ENCODE results near the gene CEP85L.

The CEP85L gene

DNA sequence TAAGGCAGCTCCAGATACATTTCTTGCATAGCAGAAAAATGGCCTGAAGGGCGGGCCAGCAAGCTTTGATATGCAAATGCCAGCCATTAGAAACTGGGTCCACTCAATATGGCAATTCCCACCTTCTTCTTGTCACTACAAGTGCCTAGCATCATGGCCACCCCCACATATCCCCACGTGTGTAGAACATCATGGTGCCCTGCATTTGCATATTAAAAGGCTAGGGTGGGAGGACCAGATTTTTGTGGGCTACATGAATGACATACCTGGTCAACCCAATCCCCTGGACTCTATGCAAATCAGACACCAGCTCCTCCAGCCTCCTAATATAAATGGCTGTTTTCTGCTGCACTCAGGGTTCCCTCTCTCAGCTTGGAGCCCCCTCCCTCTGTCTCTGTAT lies 71.6 kb downstream of the CEP85L start:
- DNase-seq (ENCODE audit: low read depth): no peak

DNA sequence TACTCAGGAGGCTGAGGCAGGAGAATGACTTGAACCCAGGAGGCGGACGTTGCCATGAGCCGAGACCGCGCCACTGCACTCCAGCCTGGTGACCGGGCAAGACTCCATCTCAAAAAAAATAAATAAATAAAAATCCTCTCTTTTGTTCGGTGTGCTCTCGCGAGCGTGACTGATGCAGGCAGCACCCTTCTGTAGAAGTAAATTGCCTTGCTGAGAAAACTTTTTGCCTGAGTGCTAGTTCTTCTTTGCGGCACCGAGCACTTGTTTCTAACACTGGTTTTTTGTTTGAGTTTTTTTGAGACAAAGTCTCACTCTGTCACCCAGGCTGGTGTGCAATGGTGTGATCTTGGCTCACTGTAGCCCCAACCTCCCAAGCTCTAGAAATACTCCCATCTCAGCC lies 72.8 kb downstream of the CEP85L start:
- DNase-seq (ENCODE audit: low read depth): no peak

DNA sequence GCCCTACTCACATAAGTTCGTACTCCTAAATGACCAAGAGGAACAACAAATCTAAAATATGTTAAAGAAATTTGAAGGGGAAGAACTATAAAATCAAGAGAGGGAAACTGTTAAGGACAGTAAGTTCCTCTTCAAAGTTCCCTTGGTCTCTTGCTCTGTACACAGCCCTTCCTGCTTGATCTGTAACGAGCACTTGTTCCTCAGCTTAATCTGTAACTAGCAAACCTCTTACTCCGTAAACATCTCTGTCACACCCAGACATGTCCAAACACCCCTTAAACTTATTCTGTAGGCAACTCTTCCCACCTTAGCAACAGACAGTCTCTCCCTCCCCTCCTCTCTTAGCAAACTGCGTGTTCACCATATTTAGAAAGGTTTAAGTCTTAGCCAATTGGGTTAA lies 73.4 kb downstream of the CEP85L start:
- DNase-seq (ENCODE audit: low read depth): no peak

DNA sequence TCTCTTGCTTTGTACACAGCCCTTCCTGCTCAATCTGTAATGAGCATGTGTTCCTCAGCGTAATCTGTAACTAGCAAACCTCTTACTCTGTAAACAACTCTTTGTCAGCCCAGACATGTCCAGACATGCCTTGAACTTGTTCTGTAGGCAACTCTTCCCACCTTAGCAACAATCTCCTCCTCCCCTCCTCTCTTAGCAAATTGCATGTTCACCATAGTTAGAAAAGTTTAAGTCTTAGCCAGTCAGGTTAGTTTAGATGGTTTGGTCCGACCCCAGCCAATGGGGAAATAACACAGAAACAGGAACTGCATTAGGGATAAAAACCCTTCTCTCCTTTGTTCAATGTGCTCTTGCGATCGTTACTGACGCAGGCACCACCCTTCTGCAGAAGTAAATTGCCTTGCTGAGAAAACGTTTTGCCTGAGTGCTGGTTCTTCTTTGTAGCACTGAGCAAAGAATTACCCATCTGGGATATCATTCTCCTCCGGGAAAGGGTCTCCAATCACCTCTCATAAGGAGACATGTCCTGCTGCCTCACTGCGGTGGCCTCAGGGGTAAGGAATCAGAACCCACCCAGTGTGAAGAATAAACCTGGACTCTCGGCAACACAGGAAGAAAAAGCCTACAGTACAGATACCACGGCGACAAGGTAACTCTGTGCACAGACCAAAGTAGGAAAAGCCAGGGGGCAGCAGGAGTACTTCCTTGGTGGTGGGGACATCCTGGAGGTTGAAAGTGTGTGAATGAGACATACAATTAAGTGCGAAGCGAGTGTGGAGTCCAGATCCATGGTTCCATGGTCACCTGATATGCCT lies 77.1 kb downstream of the CEP85L start:
- no peak for DNase-seq (ENCODE audit: low read depth)

DNA sequence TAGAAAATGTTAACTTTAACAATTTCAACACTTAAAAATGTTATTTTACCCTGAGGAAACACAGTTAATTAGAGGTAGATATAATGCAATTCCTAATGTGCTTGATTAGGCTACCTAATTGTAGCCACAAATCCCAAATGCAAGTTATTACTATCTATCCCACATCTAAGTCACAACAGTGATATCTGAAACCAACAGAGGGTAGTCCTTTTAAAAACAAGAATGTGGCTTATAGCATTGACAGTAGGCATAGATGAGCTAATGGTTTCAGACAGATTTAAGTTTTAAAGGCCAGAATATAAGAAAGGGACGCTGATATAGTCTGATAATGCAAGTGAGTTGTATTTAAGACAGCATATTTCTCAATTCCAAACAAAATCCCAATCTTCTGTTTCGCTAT lies 80.3 kb downstream of the CEP85L start:
- no peak for DNase-seq (ENCODE audit: low read depth)

DNA sequence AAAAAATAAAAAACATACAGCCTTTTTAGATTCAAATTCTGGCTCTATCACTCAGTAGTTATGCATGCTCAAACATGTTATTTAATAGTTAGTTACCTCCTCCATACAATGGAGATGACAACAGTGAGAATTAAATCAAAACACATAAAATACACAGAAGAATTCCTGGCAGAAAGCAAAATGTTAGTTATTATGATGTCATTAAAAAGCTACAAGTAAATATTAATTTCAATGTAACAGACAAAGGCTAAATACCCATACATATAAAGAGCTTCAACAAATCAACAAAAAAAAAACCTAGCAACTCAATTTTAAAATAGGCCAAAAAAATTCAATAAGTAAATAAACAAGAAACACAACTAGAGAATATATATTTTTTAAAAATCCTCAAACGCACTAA lies 81.9 kb downstream of the CEP85L start:
- no peak for DNase-seq (ENCODE audit: low read depth)

DNA sequence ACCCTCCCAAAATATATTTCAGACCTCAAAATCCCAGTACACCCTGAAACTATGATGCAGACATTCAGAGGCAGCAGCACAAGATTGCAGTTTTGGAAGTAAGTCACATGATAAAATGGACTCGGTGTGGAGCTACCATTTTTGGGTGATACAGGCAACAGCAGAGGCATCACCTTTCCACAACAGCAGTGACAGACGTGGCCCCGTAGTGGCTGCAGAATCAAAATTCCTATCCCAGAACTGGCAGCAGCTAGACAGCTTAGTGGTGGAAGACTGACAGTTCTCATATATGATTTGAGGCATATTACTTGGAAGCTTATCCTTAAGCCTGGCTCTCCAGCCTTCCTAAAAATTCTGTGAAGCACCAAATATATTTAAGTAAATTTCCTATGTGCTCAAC lies 83.4 kb downstream of the CEP85L start:
- no peak for DNase-seq (ENCODE audit: low read depth)

DNA sequence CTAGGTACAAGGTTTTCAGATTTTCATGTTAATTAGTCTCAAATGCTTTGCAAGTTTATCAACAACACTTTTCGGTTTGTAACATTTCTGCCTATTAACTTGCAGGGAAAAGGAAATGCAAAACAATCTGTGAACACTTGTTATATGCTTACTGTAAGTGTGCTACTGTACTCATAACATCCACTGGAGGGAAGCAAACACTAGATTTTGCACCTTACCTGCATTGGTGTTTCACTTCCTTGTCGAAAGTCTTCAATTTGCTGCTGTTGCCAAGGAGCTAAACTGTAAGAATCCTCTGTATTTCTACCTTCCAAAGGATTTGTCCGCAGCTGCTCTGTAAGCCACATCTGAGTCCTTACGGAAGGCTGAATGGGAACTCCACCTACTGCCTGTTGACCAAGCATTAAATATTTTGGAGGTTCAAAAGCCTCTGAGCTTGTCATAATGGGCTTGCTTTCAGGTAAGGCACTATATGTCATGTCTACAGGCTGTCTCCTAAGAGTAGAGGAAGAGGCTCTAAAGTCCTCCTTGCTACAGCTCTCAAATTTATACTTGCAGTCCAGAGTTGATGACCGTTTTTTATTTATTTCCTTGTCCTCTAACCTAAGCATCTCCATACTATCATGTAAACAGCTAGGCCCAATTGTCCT lies 86.0 kb downstream of the CEP85L start:
- DNase-seq (ENCODE audit: low read depth): no peak

DNA sequence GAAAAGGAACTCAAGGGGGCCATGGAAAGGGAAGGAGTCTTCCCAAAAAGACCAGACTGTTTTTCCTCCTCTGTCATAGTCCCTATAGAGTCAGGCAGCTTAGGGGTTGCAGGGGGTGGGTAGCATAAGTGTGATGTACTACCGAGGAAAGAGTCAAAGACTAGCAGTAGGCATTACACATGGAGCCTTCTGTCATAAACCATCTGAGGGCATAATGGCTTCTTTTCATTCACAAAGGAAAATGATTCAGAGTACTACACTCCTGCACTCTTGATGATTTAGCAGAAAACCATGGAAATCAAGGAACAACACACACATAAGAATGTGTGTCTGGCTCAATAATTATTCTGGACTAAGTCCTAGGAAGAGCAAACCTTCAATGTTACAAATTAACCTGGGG lies 88.4 kb downstream of the CEP85L start:
- no peak for DNase-seq (ENCODE audit: low read depth)

DNA sequence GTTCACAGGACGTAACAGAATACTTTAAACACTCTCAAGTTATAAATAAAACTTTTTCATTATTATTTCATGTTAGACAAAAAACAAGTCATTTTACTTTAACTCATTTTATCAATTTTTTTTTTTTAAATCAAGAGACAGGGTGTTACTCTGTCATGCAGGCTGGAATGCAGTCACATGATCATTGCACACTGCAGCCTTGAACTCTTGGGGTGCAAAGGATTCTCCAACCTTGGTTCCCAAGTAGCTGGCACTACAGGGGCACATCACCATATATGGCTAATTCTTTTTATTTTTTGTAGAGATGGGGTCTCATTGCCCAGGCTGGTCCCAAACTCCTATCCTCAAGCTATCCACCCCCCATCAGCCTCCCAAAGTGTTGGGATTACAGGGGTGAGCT lies 89.1 kb downstream of the CEP85L start:
- DNase-seq (ENCODE audit: low read depth): no peak

DNA sequence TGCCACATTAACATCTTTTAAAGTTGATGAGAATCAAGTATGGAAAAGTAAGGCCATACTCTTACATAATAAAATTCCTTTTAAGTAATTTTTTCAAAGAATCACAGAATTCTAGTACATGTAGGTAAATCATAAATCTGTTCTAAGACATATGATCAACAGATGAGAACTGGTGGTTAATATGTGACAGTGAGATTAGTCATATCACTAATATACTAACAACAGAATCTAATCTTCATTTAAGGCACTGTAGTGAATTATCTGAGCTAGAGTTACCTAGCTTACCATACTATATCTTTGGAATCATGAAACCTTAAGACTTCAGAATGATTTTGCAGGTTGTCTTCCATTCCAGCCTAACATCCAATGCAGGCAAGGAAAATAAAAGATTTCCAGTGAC lies 91.7 kb downstream of the CEP85L start:
- DNase-seq (ENCODE audit: low read depth): no peak

DNA sequence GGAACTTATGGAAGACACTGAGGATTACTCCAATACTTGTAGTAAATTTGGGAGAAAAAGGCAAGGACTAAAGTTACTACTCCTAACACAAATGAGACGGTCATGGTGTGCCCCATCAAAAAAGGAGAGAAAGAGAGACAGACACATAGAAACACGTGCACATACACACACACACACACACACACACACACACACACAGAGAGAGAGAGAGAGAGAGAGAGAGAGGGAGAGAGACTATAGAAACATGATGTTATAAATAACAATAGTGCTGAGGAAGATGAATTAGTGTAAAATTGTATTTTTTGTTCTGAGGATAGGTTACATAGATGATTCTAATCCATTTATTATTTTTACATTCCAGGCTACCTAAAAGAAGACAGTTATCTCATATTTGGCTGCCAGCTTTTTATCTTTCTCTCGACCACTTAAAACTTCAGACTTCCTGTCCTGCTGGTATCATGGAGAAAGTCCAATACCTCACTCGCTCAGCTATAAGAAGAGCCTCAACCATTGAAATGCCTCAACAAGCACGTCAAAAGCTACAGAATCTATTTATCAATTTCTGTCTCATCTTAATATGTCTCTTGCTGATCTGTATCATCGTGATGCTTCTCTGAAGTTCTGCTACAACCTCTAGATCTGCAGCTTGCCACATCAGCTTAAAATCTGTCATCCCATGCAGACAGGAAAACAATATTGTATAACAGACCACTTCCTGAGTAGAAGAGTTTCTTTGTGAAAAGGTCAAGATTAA lies 92.8 kb downstream of the CEP85L start:
- no peak for DNase-seq (ENCODE audit: low read depth)

DNA sequence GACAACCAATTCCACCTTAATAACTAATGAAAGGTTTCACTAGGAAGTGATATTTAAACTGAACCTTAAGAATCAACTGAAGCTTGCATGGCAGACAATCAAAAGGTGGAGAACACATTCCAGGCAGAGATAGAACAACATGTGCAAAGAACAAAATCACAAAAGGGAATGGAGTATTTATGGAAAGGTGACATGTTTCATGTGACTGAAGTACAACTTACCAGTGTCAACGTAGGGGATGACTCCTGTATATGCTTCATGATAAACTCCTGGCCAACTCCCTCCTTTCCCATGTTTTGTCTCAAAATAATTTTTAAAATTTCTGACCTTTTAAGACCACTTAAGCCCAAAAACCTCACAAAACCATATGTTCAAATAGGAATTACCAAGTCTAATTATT lies 96.7 kb downstream of the CEP85L start:
- DNase-seq (ENCODE audit: low read depth): no peak

DNA sequence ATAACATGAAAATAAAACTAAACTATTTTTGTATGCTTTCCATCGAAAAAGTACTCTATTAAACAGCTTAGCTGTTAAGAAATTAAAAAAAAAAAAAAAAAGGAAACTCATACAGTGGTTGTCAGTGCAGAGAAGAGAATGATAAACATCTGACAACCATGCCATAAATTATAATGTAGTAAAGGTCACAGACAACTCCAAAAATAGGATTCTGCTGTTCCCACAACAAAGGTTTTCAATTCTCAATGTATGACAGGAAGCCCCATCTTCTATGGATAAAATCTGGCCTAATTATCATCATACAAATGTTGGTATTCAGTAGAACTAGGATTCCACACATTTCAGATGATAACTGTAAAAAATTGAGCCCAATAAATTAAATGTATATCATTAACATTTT lies 98.3 kb downstream of the CEP85L start:
- DNase-seq (ENCODE audit: low read depth): no peak

DNA sequence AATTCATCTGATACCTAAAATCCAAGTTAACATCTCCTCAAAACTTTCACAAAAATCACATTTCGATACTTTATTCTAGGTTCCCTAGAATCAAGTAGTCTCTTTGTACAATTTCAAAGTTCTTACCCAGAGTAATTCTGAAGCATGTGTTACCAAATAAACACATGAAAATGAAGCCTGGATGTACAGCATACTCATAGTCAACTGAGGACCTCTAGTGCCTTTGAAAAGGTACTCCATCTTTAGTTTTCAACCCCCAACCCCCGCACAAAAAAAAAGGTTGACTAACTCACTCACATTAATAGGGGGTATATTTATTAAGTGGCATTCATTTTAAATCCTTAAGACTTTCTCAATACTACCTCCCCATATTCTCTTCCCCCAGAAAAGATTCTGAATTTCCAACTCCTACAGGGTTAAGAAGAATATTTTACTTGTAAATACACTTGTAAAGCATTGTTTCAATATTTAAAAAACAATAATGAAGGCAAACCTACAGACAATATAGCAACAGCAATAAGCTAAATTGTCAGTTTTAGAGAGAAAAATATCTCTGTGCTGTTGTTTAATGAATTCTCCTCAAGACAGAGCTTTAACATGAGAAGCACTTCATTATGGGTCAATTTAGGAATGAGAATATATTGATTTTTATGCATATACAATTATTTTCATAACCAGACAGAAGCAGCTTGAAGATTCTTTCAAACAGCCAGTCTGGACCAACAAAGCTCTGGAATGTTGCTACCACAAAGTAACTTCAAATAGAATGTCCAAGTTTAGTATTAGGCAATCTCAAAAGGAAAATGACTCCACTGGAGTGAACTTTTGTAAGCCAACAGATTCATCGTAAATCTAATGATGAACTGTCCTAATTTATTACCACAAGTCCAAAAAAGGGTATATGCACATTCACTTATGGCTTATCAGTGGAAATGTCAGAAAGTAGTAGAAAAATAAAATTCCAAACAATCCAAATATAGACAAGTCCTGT lies 100.0 kb downstream of the CEP85L start:
- no peak for DNase-seq (ENCODE audit: low read depth)

DNA sequence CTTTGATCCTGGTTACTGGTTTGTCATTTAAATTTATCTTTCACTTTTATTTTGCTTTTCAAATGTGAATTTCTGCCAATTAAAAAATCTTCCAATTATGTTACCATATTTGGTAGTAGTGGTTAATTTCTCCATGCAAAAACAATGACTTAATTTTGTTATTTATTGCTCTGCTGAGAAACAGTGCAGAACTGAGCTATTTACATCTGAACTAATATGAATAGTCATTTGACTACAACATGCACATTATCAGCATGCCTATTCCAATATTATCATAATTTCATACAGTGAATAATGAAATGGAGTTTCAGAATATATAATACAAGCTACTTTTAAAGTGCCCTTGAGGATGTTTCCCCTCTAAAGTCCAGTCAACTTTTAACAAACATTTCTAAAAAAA lies 102.8 kb downstream of the CEP85L start:
- DNase-seq (ENCODE audit: low read depth): no peak

DNA sequence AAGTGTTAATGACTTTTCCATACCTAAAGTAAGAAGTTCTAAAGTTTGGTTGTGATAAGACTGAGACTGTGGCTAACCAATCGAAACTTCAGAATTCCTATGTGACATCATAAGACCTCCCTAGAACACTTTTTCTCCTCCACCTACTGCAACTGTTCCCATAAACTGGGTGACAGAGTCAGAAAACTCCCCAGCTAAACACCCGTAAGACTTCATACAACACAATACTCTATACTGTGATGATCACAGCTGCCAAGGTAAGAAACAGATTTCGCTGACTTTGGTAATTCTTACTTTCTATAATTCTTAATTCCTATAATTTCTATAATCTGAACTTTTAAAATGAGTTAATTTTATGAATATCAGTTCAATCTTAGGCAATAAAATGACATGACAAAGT lies 103.3 kb downstream of the CEP85L start, which contains the start of gene PLN:
TSS of gene PLN (plus strand) at position 161 of the 400 bp plus-strand sequence. CDS start 10,626 bp downstream, outside the sequence.
- no peak for DNase-seq (ENCODE audit: low read depth)

DNA sequence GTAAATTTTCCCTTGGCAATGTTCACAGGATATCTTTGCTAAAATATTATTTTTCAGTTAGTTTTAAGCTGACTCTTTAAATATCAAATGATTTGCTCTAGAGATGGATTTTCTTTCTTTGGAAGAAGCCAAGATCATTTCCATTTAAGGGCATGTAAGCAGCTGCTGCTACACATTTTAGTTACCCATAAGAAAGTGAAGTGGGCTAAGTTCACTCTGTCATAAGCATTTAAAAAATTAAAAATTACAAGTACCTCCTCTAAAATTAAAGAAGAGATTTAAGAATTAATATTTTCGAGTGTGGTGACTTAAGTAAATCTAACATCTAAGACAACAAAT lies 104.5 kb downstream of the CEP85L start:
- no peak for DNase-seq (ENCODE audit: low read depth)

DNA sequence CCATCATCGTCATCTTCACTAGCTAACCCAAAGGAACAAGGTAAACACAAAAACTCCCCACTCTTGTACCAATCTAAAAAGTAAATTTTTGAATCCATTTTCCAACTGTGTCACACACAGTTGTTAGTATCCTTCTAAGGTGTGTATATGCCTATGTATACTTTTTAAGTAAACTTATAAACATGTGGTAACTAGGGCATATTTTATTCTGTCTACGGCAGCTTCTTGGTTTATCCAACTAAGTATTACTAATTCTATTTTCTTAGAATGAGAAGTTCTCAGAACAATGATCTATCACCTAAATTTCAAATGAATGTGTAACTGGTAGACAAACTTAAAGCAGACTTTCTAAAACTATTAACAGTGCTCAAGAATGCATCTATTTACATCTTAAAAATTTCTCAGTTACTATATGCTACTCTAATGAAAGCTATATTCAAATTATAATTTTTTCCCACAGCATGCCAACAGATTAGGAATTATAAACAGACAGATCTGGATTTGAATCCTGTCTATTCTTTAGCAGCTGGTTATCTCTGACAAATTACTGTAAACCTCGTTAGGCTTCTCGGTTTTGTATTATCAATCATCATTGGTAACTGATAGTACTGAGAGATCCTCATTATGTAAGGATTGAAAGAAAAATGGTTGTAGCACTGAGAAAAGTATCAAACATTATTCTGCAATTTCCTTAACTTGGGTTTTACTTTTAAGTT lies 105.1 kb downstream of the CEP85L start:
- DNase-seq (ENCODE audit: low read depth): no peak

DNA sequence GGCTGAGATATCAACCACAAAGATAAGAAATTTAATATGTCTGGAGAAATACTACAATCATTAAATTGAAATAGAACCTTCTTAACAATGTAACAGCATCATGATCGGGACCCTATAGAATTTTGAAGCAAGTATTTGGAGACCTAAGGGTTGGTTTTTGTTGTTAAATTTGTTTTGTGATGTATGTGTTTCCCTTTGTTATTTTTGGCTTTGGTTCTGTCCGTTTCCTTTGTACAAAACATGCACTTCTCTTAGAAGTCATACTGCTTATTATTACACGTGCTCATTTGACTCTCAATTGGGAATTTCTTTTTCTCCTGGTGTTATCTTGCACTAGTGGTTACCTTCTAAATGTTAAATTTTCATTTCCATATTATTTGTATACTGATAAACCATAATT lies 107.3 kb downstream of the CEP85L start:
- no peak for DNase-seq (ENCODE audit: low read depth)
